DOHH2 (cell line): ENCODE data around the gene L1CAM.

Experiments used
- H3F3A ChIP-seq: fragments of 200-600 bp; sonication (generic), shearing (Covaris generic); 2 replicates; pipeline ENCODE4 v1.6.0; 2016; ENCODE audit warnings: antibody characterized with exemption, mild to moderate bottlenecking; ENCODE audit not compliant: control insufficient read depth, insufficient read depth
- H3K27ac ChIP-seq: fragments of 200-600 bp; sonication (generic); 2 replicates; pipeline ENCODE4 v1.5.1; 2014; ENCODE audit warnings: low read depth, mild to moderate bottlenecking, low read length, moderate library complexity
- H3K27me3 ChIP-seq: fragments of 200-600 bp; sonication (generic); 2 replicates; pipeline ENCODE4 v1.6.1; 2014; ENCODE audit warnings: mild to moderate bottlenecking, low read length, mixed read lengths; ENCODE audit not compliant: control insufficient read depth
- H3K36me3 ChIP-seq: fragments of 200-600 bp; sonication (generic); 2 replicates; pipeline ENCODE4 v1.6.1; 2014; ENCODE audit warnings: mild to moderate bottlenecking, low read length, moderate library complexity, mixed read lengths; ENCODE audit not compliant: control insufficient read depth
- H3K4me1 ChIP-seq: fragments of 200-600 bp; sonication (generic); 2 replicates; pipeline ENCODE4 v1.6.1; 2014; ENCODE audit warnings: mild to moderate bottlenecking, low read length, mixed read lengths; ENCODE audit not compliant: control insufficient read depth
- H3K4me2 ChIP-seq: fragments of 200-600 bp; sonication (generic); 2 replicates; pipeline ENCODE4 v1.6.0; 2014; ENCODE audit warnings: mild to moderate bottlenecking, low read length, moderate library complexity
- H3K4me3 ChIP-seq: fragments of 200-600 bp; sonication (generic); 2 replicates; pipeline ENCODE4 v1.5.1; 2014; ENCODE audit warnings: mild to moderate bottlenecking, low read length, mixed read lengths
- H3K79me2 ChIP-seq: fragments of 200-600 bp; sonication (generic); 2 replicates; pipeline ENCODE4 v1.6.1; 2014; ENCODE audit warnings: mild to moderate bottlenecking, low read length, mixed read lengths; ENCODE audit not compliant: control insufficient read depth
- H3K9me2 ChIP-seq: fragments of 200-600 bp; sonication (generic); replicated peaks from 2 replicates; pipeline ENCODE4 v1.6.1; 2014; ENCODE audit warnings: mild to moderate bottlenecking, low read length, mixed read lengths; ENCODE audit not compliant: control insufficient read depth
- H3K9me3 ChIP-seq: fragments of 200-600 bp; sonication (generic); 2 replicates; pipeline ENCODE4 v1.6.1; 2014; ENCODE audit warnings: antibody characterized with exemption, low read length, mixed read lengths; ENCODE audit not compliant: control insufficient read depth, insufficient read depth
- H4K20me1 ChIP-seq: fragments of 200-600 bp; sonication (generic); 2 replicates; pipeline ENCODE4 v1.6.0; 2014; ENCODE audit warnings: low read depth, mild to moderate bottlenecking, antibody characterized with exemption, low read length, moderate library complexity; ENCODE audit not compliant: control insufficient read depth, insufficient read depth
- CTCF ChIP-seq: fragments of 200-600 bp; sonication (generic); IDR thresholded peaks from one replicate; pipeline ENCODE4 v1.5.1; 2014; ENCODE audit warnings: antibody characterized with exemption, mild to moderate bottlenecking, low read depth, low read length; ENCODE audit not compliant: poor library complexity, severe bottlenecking
- EZH2phosphoT487 ChIP-seq: fragments of 200-600 bp; sonication (generic); IDR thresholded peaks from 2 replicates; pipeline ENCODE4 v1.6.1; 2017; ENCODE audit warnings: borderline replicate concordance, mild to moderate bottlenecking, antibody characterized with exemption, low read length, moderate library complexity, mixed read lengths

L1CAM gene

GRCh38 chrX:153874085-153874365 lies 11.9 kb downstream of the L1CAM start:
- H3K4me2 ChIP-seq = no peak overlapping the region
- H3K27me3 ChIP-seq = peaks cover 3% of the 10 kb centered on the region; the same call in 1 of the 2 replicates
- no peaks in the 10 kb centered on the region for H3K9me3 ChIP-seq
- TF ChIP-seq CTCF (no peak), EZH2phosphoT487 (no peak)
- H3K4me1 ChIP-seq = no peaks in the 10 kb centered on the region
- H3K9me2 ChIP-seq = no peaks in the 10 kb centered on the region
- no peaks in the 10 kb centered on the region for H3F3A ChIP-seq
- H3K36me3 ChIP-seq = no peaks in the 10 kb centered on the region
- H4K20me1 ChIP-seq = no peaks in the 10 kb centered on the region
- no peak overlapping the region for H3K4me3 ChIP-seq
- H3K27ac ChIP-seq = no peak overlapping the region
- no peaks in the 10 kb centered on the region for H3K79me2 ChIP-seq

DNA sequence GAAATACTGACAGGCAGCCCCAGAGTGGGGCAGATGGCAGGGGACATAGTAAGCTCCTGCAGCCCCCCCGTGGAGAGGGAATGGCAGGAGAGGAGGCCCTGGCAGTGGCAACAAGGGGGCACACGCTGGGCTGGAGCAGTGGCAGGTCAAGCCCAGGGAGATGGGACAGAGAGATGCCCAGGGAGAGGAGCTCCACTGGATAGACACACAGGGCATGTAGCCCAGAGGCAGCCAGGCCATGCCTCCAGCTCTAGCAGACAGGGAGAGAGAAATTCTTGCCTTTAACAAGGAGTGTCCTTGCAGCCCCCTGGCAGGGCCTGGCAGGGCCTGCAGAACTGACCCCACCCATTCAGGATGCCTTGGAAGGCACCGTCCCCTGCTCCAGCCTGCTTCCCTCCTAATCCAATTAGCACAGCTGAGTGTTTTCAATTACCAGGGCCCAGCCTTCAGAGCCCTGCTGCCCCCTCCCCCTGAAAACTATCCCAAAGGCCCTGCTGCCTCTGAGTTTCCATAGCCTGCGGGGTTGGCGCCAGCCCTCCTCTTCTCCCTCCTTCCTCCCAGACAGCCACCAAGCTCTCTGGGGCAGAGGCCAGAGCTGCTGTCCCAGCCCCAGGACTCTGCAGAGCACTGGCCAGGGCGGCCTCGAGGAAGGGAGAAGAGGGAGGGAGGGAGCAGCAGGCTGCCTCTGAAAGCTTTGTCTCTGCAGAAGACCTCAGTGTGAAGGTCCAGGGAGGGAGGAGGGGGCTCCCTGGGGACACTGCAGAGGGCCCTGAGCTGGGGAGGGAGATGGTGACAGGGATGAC lies 12.5 kb downstream of the L1CAM start:
- Histone ChIP-seq H3K4me1 (no peaks in the 10 kb centered on the region), H3K4me2 (no peak overlapping the region), H3K36me3 (no peaks in the 10 kb centered on the region), H3K4me3 (no peak overlapping the region), H3K9me3 (no peaks in the 10 kb centered on the region), H3F3A (no peaks in the 10 kb centered on the region), H4K20me1 (no peaks in the 10 kb centered on the region), H3K27ac (no peak overlapping the region), H3K27me3 (no peaks in the 10 kb centered on the region; the same call in 1 of the 2 replicates), H3K9me2 (no peaks in the 10 kb centered on the region), H3K79me2 (no peaks in the 10 kb centered on the region)
- TF ChIP-seq CTCF (no peak), EZH2phosphoT487 (no peak)

- H3K4me3 ChIP-seq = no peak overlapping the region
- H3K4me1 ChIP-seq = no peaks in the 10 kb centered on the region
- H3K4me2 ChIP-seq = no peak overlapping the region
- H3F3A ChIP-seq = no peaks in the 10 kb centered on the region
- no peaks in the 10 kb centered on the region for H3K9me3 ChIP-seq
- TF ChIP-seq EZH2phosphoT487 (no peak), CTCF (no peak)
- no peak overlapping the region for H3K27ac ChIP-seq
- H3K27me3 ChIP-seq = no peaks in the 10 kb centered on the region; the same call in 1 of the 2 replicates
- H3K79me2 ChIP-seq = no peaks in the 10 kb centered on the region
- H3K9me2 ChIP-seq = no peaks in the 10 kb centered on the region
- no peaks in the 10 kb centered on the region for H3K36me3 ChIP-seq
- no peaks in the 10 kb centered on the region for H4K20me1 ChIP-seq
Measured at GRCh38 chrX:153871946-153872878, 13.8 kb downstream of the L1CAM start.
